K562 (cell line): Measurements from ENCODE around the gene DSCAM. TPM values are rescaled to one million over a fixed set of nuclear protein-coding genes. Genes with fewer than 3 reads are reported as not detected.

Source experiments
- ATAC-seq: fragments of 200-7000 bp; cut with Tn5 transposase; 3 replicates; pipeline ENCODE4 v1.9.1; 2020; ENCODE audit warnings: moderate library complexity
- BruUV-seq: library from RNA; stranded (reverse); fragments of 400-500 nt; replicated peaks from 2 replicates; lab custom pipeline; 2021; lab: Mats Ljungman, UMichigan
- CTCF ChIA-PET: fragments of 300-600 bp; formaldehyde crosslinking; extraction: SDS; loops from one replicate; lab custom pipeline; 2021; ENCODE audit warnings: low intra/inter-chr PET ratio; lab: Yijun Ruan, JAX
- POLR2A ChIA-PET: fragments of 300-600, 350-650 bp; sonication (Branson Sonifier 250); formaldehyde crosslinking; extraction: SDS; loops from one replicate; lab custom pipeline; 2021; ENCODE audit warnings: antibody characterized with exemption, inconsistent platforms; lab: Yijun Ruan, JAX
- DNase-seq, 4 experiments: peaks; one replicate each; pipeline versions ENCODE4 v3.0.0 to v3.0.0-alpha.2; 2011 to 2018; ENCODE audit warnings: low spot score in 3 of 4, mixed read lengths in 3 of 4; ENCODE audit errors: extremely low read depth in 1 of 4
- FAIRE-seq: peaks from 2 replicates; lab custom pipeline; 2011; peaks lifted over from hg19 to GRCh38; lab: Jason Lieb, UNC
- H2AFZ ChIP-seq: 2 replicates; pipeline ENCODE4 v1.6.0; 2011; ENCODE audit warnings: low read depth, low read length, control low read depth, inconsistent platforms
- H3K27ac ChIP-seq: fragments of 200-600 bp; 3 replicates; pipeline ENCODE4 v1.8.0; 2011; ENCODE audit warnings: low read depth, mild to moderate bottlenecking, control low read depth, inconsistent platforms, low read length, moderate library complexity, mixed read lengths; ENCODE audit errors: extremely low read depth
- H3K27me3 ChIP-seq, 2 experiments: fragments of 300-600 bp in 1 of 2; 2 replicates in 1 of 2; 3 replicates in 1 of 2; pipeline versions ENCODE4 v1.6.0 to v1.8.0; 2011; ENCODE audit warnings: inconsistent platforms in 2 of 2, low read length in 2 of 2, mild to moderate bottlenecking in 1 of 2, mixed read lengths in 1 of 2, moderate library complexity in 1 of 2; ENCODE audit not compliant: control insufficient read depth in 2 of 2, insufficient read depth in 2 of 2
- H3K36me3 ChIP-seq: fragments of 300-600 bp; 3 replicates; pipeline ENCODE4 v1.8.0; 2011; ENCODE audit warnings: mild to moderate bottlenecking, low read length, inconsistent platforms; ENCODE audit not compliant: control insufficient read depth, insufficient read depth
- H3K4me1 ChIP-seq, 2 experiments: fragments of 200-600 bp in 1 of 2; replicated peaks in 1 of 2; 2 replicates in 1 of 2; 3 replicates in 1 of 2; pipeline versions ENCODE4 v1.5.1 to v1.8.0; 2011; ENCODE audit warnings: inconsistent platforms in 2 of 2, low read length in 2 of 2, mild to moderate bottlenecking in 1 of 2, mixed read lengths in 1 of 2, moderate library complexity in 1 of 2; ENCODE audit not compliant: control insufficient read depth in 2 of 2, insufficient read depth in 2 of 2
- H3K4me2 ChIP-seq: 2 replicates; pipeline ENCODE4 v1.6.1; 2011; ENCODE audit warnings: low read length, control low read depth, inconsistent platforms, mixed read lengths; ENCODE audit not compliant: insufficient read depth
- H3K4me3 ChIP-seq: fragments of 200-600 bp; sonication (generic), shearing (Covaris generic); 2 replicates; pipeline ENCODE4 v1.5.1; 2016; ENCODE audit warnings: control low read depth, inconsistent platforms
- H3K79me2 ChIP-seq: fragments of 200-600 bp; 3 replicates; pipeline ENCODE4 v1.8.0; 2011; ENCODE audit warnings: low read length, inconsistent platforms; ENCODE audit not compliant: control insufficient read depth, insufficient read depth
- H3K9ac ChIP-seq, 2 experiments: 2 replicates each; pipeline versions ENCODE4 v1.6.0 to v1.6.1; 2011; ENCODE audit warnings: low read depth in 2 of 2, low read length in 2 of 2, control low read depth in 1 of 2, inconsistent platforms in 1 of 2, mild to moderate bottlenecking in 1 of 2, mixed read lengths in 1 of 2; ENCODE audit not compliant: insufficient read depth in 1 of 2
- H3K9me1 ChIP-seq: one replicate; pipeline ENCODE4 v1.6.0; 2011; ENCODE audit warnings: inconsistent platforms, mild to moderate bottlenecking, low read length, moderate library complexity; ENCODE audit not compliant: control insufficient read depth, insufficient read depth
- H3K9me3 ChIP-seq: replicated peaks from 2 replicates; pipeline ENCODE4 v1.5.1; 2011; ENCODE audit warnings: low read depth, low read length, inconsistent platforms; ENCODE audit not compliant: control insufficient read depth, insufficient read depth
- H4K20me1 ChIP-seq: replicated peaks from 2 replicates; pipeline ENCODE4 v1.6.1; 2011; ENCODE audit warnings: low read length, inconsistent platforms, mixed read lengths; ENCODE audit not compliant: control insufficient read depth, insufficient read depth
- GATAD2B ChIP-seq: fragments of 450-650 bp; IDR thresholded peaks from 2 replicates; pipeline ENCODE4 v1.6.1; 2017; ENCODE audit warnings: mild to moderate bottlenecking, borderline replicate concordance
- HSF4 ChIP-seq: fragments of 250-450 bp; sonication (Bioruptor Pico); IDR thresholded peaks from 2 replicates; pipeline ENCODE4 v2.1.2; 2022; ENCODE audit warnings: mild to moderate bottlenecking, moderate library complexity, borderline replicate concordance
- MAFG ChIP-seq: fragments of 450-650 bp; conservative IDR thresholded peaks from 2 replicates; pipeline ENCODE4 v1.6.1; 2016; ENCODE audit warnings: missing genetic modification characterization, missing compliant biosample characterization
- SAFB ChIP-seq: fragments of 200-400 bp; formaldehyde crosslinking; IDR thresholded peaks from 2 replicates; pipeline ENCODE4 v1.6.1; 2017; ENCODE audit warnings: low read depth, low read length, borderline replicate concordance
- STAG1 ChIP-seq: sonication (generic); formaldehyde crosslinking; IDR thresholded peaks from 2 replicates; pipeline ENCODE4 v1.5.0; 2020; ENCODE audit warnings: missing genetic modification reagents, borderline replicate concordance
- TSC22D4 ChIP-seq: fragments of 450-650 bp; IDR thresholded peaks from 2 replicates; pipeline ENCODE4 v1.6.1; 2016; ENCODE audit warnings: missing genetic modification characterization, missing biosample characterization, control low read depth
- WHSC1 ChIP-seq: IDR thresholded peaks from one replicate; pipeline ENCODE4 v1.6.1; 2012; ENCODE audit warnings: low read length, control low read depth, inconsistent platforms
- ZBTB8A ChIP-seq: fragments of 450-650 bp; IDR thresholded peaks from 2 replicates; pipeline ENCODE4 v1.6.1; 2018; ENCODE audit warnings: mild to moderate bottlenecking, moderate library complexity; ENCODE audit not compliant: partially characterized antibody
- ZNF165 ChIP-seq: fragments of 250-450 bp; sonication (Bioruptor Pico); IDR thresholded peaks from 2 replicates; pipeline ENCODE4 v1.4.0; 2020; ENCODE audit warnings: borderline replicate concordance
- WGBS: fragments of 100-300 bp; shearing (Covaris generic); methylation state at CpG from one replicate; pipeline ENCODE4 v1.1.6; 2016; ENCODE audit warnings: low coverage, mixed read lengths; ENCODE audit not compliant: insufficient coverage; ENCODE audit errors: missing lambda C conversion rate; 5-methylcytosine and 5-hydroxymethylcytosine counted together
- in situ Hi-C: fragments of 300-500 bp; cut with MboI; formaldehyde crosslinking; loops from 4 replicates; pipeline ENCODE4 v1.15.0; 2018; ENCODE audit warnings: inconsistent platforms, mixed read lengths
- intact Hi-C: fragments of 100-400 bp; cut with micrococcal nuclease; formaldehyde crosslinking; loops from 2 replicates; pipeline ENCODE4 v1.14.2; 2022
- polyA plus RNA-seq, 8 experiments: library from polyadenylated mRNA; depleted of rRNA in 4 of 8; stranded (reverse) in 5 of 8; unstranded in 3 of 8; fragments of >200 nt; fragmentation: Nextera tagmentation in 2 of 8; fragmentation: Illumina TruSeq in 1 of 8; extraction: Ambion mirVana in 2 of 8; extraction: Trizol in 1 of 8; gene quantifications; 2 replicates each; pipeline versions ENCODE4 v1.2.1 to v1.2.3, GENCODE V29; 2011 to 2014; ENCODE audit warnings: inconsistent platforms in 1 of 8, missing spikeins in 1 of 8
- total RNA-seq, 7 experiments: library from RNA; depleted of rRNA in 6 of 7; stranded (reverse); fragments of >200 nt in 6 of 7; fragmentation: Illumina TruSeq in 2 of 7; extraction: Trizol in 2 of 7; gene quantifications; 2 replicates each; pipeline versions ENCODE4 v1.2.1 to v1.2.3, GENCODE V29; 2011 to 2021; ENCODE audit warnings: low replicate concordance in 1 of 7
- TF ChIP-seq, protein P1 (sequence below): fragments of 250-450 bp; sonication (Bioruptor Pico); IDR thresholded peaks from 2 replicates; pipeline ENCODE4 v1.8.0; 2021; ENCODE audit warnings: moderate library complexity, mild to moderate bottlenecking, inconsistent platforms
- TF ChIP-seq, protein P2 (sequence below): sonication (generic); formaldehyde crosslinking; IDR thresholded peaks from 2 replicates; pipeline ENCODE4 v1.8.0; 2022; ENCODE audit warnings: mild to moderate bottlenecking, missing genetic modification reagents
- TF ChIP-seq, protein P3 (sequence below): fragments of 250-450 bp; sonication (Bioruptor Pico); IDR thresholded peaks from 2 replicates; pipeline ENCODE4 v1.8.0; 2022; ENCODE audit warnings: inconsistent platforms
- TF ChIP-seq, protein P4 (sequence below): fragments of 450-650 bp; IDR thresholded peaks from 2 replicates; pipeline ENCODE4 v1.6.1; 2018; ENCODE audit not compliant: partially characterized antibody
- TF ChIP-seq, protein P5 (sequence below): fragments of 250-450 bp; sonication (Bioruptor Pico); IDR thresholded peaks from 2 replicates; pipeline ENCODE4 v1.5.0; 2021

Gene DSCAM
- total and polyA plus RNA-seq, 9 of the 15 experiments (the other 6 are each of a cell fraction or from before 2014, with no cell fraction given), result not detected

DNA sequence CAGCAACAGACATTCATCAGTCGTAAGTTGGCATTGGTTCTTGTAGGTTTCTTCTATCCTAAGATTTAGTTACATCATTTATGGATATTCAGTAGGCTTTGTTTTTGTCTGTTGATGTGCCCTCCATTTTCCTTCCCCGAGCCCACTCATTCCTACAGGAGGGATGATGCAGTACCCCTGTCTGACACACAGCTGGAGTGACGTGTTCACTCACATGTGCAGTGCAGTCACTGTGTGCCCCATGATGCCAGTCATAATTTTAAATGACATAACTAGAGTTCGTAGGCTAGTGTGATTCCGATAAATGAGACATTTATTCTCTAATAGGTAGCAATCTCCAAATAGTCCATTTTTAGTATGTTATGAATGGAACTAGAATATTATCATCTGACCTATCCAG is 438.4 kb downstream of the DSCAM start:
- BruUV-seq, result no TSS peak
- TF ChIP-seq STAG1 (CRISPR knock-in tag) (no peak), WHSC1 (no peak), HSF4 (CRISPR knock-in tag) (no peak), SAFB (no peak), ZNF165 (CRISPR knock-in tag) (no peak), ZBTB8A (no peak), MAFG (tag) (no peak), GATAD2B (no peak), TSC22D4 (no peak)
- TF ChIP-seq, protein P1, sequence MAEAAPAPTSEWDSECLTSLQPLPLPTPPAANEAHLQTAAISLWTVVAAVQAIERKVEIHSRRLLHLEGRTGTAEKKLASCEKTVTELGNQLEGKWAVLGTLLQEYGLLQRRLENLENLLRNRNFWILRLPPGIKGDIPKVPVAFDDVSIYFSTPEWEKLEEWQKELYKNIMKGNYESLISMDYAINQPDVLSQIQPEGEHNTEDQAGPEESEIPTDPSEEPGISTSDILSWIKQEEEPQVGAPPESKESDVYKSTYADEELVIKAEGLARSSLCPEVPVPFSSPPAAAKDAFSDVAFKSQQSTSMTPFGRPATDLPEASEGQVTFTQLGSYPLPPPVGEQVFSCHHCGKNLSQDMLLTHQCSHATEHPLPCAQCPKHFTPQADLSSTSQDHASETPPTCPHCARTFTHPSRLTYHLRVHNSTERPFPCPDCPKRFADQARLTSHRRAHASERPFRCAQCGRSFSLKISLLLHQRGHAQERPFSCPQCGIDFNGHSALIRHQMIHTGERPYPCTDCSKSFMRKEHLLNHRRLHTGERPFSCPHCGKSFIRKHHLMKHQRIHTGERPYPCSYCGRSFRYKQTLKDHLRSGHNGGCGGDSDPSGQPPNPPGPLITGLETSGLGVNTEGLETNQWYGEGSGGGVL (CRISPR knock-in tag), result no peak
- TF ChIP-seq, protein P2, sequence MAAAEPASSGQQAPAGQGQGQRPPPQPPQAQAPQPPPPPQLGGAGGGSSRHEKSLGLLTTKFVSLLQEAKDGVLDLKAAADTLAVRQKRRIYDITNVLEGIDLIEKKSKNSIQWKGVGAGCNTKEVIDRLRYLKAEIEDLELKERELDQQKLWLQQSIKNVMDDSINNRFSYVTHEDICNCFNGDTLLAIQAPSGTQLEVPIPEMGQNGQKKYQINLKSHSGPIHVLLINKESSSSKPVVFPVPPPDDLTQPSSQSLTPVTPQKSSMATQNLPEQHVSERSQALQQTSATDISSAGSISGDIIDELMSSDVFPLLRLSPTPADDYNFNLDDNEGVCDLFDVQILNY (CRISPR knock-in tag), result no peak
- TF ChIP-seq, protein P3, sequence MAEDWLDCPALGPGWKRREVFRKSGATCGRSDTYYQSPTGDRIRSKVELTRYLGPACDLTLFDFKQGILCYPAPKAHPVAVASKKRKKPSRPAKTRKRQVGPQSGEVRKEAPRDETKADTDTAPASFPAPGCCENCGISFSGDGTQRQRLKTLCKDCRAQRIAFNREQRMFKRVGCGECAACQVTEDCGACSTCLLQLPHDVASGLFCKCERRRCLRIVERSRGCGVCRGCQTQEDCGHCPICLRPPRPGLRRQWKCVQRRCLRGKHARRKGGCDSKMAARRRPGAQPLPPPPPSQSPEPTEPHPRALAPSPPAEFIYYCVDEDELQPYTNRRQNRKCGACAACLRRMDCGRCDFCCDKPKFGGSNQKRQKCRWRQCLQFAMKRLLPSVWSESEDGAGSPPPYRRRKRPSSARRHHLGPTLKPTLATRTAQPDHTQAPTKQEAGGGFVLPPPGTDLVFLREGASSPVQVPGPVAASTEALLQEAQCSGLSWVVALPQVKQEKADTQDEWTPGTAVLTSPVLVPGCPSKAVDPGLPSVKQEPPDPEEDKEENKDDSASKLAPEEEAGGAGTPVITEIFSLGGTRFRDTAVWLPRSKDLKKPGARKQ (CRISPR knock-in tag), result no peak
- TF ChIP-seq, protein P4, sequence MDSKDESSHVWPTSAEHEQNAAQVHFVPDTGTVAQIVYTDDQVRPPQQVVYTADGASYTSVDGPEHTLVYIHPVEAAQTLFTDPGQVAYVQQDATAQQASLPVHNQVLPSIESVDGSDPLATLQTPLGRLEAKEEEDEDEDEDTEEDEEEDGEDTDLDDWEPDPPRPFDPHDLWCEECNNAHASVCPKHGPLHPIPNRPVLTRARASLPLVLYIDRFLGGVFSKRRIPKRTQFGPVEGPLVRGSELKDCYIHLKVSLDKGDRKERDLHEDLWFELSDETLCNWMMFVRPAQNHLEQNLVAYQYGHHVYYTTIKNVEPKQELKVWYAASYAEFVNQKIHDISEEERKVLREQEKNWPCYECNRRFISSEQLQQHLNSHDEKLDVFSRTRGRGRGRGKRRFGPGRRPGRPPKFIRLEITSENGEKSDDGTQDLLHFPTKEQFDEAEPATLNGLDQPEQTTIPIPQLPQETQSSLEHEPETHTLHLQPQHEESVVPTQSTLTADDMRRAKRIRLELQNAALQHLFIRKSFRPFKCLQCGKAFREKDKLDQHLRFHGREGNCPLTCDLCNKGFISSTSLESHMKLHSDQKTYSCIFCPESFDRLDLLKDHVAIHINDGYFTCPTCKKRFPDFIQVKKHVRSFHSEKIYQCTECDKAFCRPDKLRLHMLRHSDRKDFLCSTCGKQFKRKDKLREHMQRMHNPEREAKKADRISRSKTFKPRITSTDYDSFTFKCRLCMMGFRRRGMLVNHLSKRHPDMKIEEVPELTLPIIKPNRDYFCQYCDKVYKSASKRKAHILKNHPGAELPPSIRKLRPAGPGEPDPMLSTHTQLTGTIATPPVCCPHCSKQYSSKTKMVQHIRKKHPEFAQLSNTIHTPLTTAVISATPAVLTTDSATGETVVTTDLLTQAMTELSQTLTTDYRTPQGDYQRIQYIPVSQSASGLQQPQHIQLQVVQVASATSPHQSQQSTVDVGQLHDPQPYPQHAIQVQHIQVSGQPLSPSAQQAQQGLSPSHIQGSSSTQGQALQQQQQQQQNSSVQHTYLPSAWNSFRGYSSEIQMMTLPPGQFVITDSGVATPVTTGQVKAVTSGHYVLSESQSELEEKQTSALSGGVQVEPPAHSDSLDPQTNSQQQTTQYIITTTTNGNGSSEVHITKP, result no peak
- TF ChIP-seq, protein P5, sequence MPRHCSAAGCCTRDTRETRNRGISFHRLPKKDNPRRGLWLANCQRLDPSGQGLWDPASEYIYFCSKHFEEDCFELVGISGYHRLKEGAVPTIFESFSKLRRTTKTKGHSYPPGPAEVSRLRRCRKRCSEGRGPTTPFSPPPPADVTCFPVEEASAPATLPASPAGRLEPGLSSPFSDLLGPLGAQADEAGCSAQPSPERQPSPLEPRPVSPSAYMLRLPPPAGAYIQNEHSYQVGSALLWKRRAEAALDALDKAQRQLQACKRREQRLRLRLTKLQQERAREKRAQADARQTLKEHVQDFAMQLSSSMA, result no peak

More for the DNA sequence above, 438.4 kb downstream of the DSCAM start:
- Histone ChIP-seq H3K27ac (no peak overlapping the region), H3K79me2 (no peaks in the 10 kb centered on the region), H3K4me3 (no peak overlapping the region), H3K9me1 (no peaks in the 10 kb centered on the region), H4K20me1 (no peaks in the 10 kb centered on the region), H2AFZ (no peak overlapping the region), H3K27me3 (no peaks in the 10 kb centered on the region), H3K36me3 (no peaks in the 10 kb centered on the region), H3K4me2 (no peak overlapping the region), H3K4me1 (no peaks in the 10 kb centered on the region), H3K9ac (no peak overlapping the region), H3K9me3 (no peaks in the 10 kb centered on the region; the same call in 1 of the 2 replicates)
- ATAC-seq (no peak), DNase-seq (no peak), FAIRE-seq (no peak)
- in situ Hi-C loops, result no loop called here
- WGBS, result 1% methylated on average over 5 of the region's 5 CpGs
- POLR2A ChIA-PET, result no interaction called here
- CTCF ChIA-PET, result no interaction called here
- intact Hi-C loops, result no loop called here
